WTC11 (cell line): Measurements from ENCODE around the gene TRAF3IP1. TPM values are rescaled to one million over a fixed set of nuclear protein-coding genes. Genes with fewer than 3 reads are reported as not detected.
A peak's percentile ranks its signal among the peaks of the same experiment; 100 is the strongest.

Source experiments
- ATAC-seq: fragments of 200-7000 bp; cut with Tn5 transposase; 2 replicates; pipeline ENCODE4 v1.10.0; 2021; ENCODE audit warnings: mild to moderate bottlenecking, moderate library complexity
- CTCF ChIA-PET: fragments of 300-600 bp; sonication (Branson Sonifier 250); formaldehyde crosslinking; loops from one replicate; lab custom pipeline; 2021; ENCODE audit warnings: antibody characterized with exemption; lab: Charles Lee
- POLR2A ChIA-PET: fragments of 350-600 bp; sonication (Branson Sonifier 250); formaldehyde crosslinking; loops from one replicate; lab custom pipeline; 2021; ENCODE audit warnings: antibody characterized with exemption; lab: Charles Lee
- DNase-seq: peaks from one replicate; pipeline ENCODE4 v3.0.0; 2021; ENCODE audit warnings: low spot score
- H3K27ac Mint-ChIP-seq: 2 replicates; pipeline ENCODE4 v1.8.0; 2021; ENCODE audit warnings: mixed read lengths
- H3K27me3 Mint-ChIP-seq: 2 replicates; pipeline ENCODE4 v1.8.0; 2021; ENCODE audit warnings: low read depth, mild to moderate bottlenecking, moderate library complexity, mixed read lengths
- H3K36me3 Mint-ChIP-seq: 2 replicates; pipeline ENCODE4 v1.8.0; 2021; ENCODE audit warnings: mixed read lengths
- H3K4me1 Mint-ChIP-seq: 2 replicates; pipeline ENCODE4 v1.8.0; 2022; ENCODE audit warnings: mixed read lengths
- H3K4me3 Mint-ChIP-seq: 2 replicates; pipeline ENCODE4 v1.8.0; 2021; ENCODE audit warnings: mild to moderate bottlenecking, moderate library complexity, mixed read lengths
- H3K9me3 Mint-ChIP-seq: 2 replicates; pipeline ENCODE4 v1.8.0; 2021; ENCODE audit warnings: mixed read lengths
- AFF4 ChIP-seq: sonication (generic); formaldehyde crosslinking; IDR thresholded peaks from 2 replicates; pipeline ENCODE4 v1.8.1; 2023; ENCODE audit warnings: mild to moderate bottlenecking, missing genetic modification reagents, borderline replicate concordance
- AR ChIP-seq: fragments of 250-450 bp; sonication (Bioruptor Pico); IDR thresholded peaks from 2 replicates; pipeline ENCODE4 v1.9.0; 2021; ENCODE audit warnings: mild to moderate bottlenecking
- HMGXB4 ChIP-seq: sonication (generic); formaldehyde crosslinking; IDR thresholded peaks from 2 replicates; pipeline ENCODE4 v1.8.1; 2023; ENCODE audit warnings: mild to moderate bottlenecking, moderate library complexity, missing genetic modification reagents
- ZMAT4 ChIP-seq: fragments of 250-450 bp; sonication (Bioruptor Pico); IDR thresholded peaks from 2 replicates; pipeline ENCODE4 v1.9.0; 2021; ENCODE audit warnings: mild to moderate bottlenecking
- ZNF425 ChIP-seq: fragments of 250-450 bp; sonication (Bioruptor Pico); conservative IDR thresholded peaks from 2 replicates; pipeline ENCODE4 v1.9.0; 2021; ENCODE audit warnings: mild to moderate bottlenecking
- total RNA-seq: library from RNA; stranded (reverse); gene quantifications from 3 replicates; pipeline ENCODE4 v1.2.3, GENCODE V29; 2021

Gene TRAF3IP1
- total RNA-seq, 1 experiment from 2014 or later: 18.7 TPM

GRCh38 chr2:238280083-238280825 is 40.1 kb upstream of the TRAF3IP1 start:
- CTCF ChIA-PET: interaction anchor here (0.7 to 1.2 kb wide), 2 partner anchors 17 to 24 kb away, joined by 3 read pairs; no protein-coding TSS in a partner anchor
- TF ChIP-seq ZNF425 (CRISPR knock-in tag): no peak
- TF ChIP-seq, all 79 proteins: peak for 0
- H3K27ac Mint-ChIP-seq: no peak overlapping the region

GRCh38 chr2:238281826-238282480 is 38.4 kb upstream of the TRAF3IP1 start:
- Mint-ChIP-seq H3K4me1 (peaks cover 8% of the 10 kb centered on the region; the same call in 1 of the 2 replicates), H3K9me3 (no peaks in the 10 kb centered on the region), H3K4me3 (no peak overlapping the region), H3K36me3 (no peaks in the 10 kb centered on the region), H3K27ac (no peak overlapping the region), H3K27me3 (no peaks in the 10 kb centered on the region; the same call in 1 of the 2 replicates)
- POLR2A ChIA-PET: no interaction called here
- DNase-seq (no peak), ATAC-seq (no peak)
- CTCF ChIA-PET: interaction anchor here (0.8 to 2.0 kb wide), 2 partner anchors 19 to 38 kb away, joined by 3 to 7 read pairs; no protein-coding TSS in a partner anchor
- no peak for TF ChIP-seq ZMAT4 (CRISPR knock-in tag)
- TF ChIP-seq AR (CRISPR knock-in tag): no peak
- TF ChIP-seq AFF4: no peak
- no peak for TF ChIP-seq HMGXB4 (CRISPR knock-in tag)

More at GRCh38 chr2:238280083-238280825, 40.1 kb upstream of the TRAF3IP1 start:
- no peaks in the 10 kb centered on the region; the same call in none of the 2 replicates for H3K36me3 Mint-ChIP-seq
- no peak overlapping the region for H3K4me3 Mint-ChIP-seq
- ATAC-seq (peak; percentile 14; the same call in 1 of the 2 replicates), DNase-seq (no peak)
- POLR2A ChIA-PET: no interaction called here
- H3K27me3 Mint-ChIP-seq: no peaks in the 10 kb centered on the region; the same call in 1 of the 2 replicates
- H3K4me1 Mint-ChIP-seq: peaks cover 4% of the 10 kb centered on the region; the same call in 1 of the 2 replicates
- no peaks in the 10 kb centered on the region for H3K9me3 Mint-ChIP-seq
